AG09319 (cell line): ENCODE data around the gene HRG.
"Not testable (repeated sequence)": the region's sequence is repeated elsewhere in the genome, so short reads cannot be mapped to it uniquely, and the experiment has no call there.

Source experiments
- DNase-seq: peaks from one replicate; pipeline ENCODE4 v3.0.0-alpha.2; 2010; ENCODE audit warnings: low read depth; ENCODE audit errors: extremely low read depth
- TF ChIP-seq, protein P1 (sequence below): IDR thresholded peaks from 2 replicates; pipeline ENCODE4 v1.5.1; 2011; ENCODE audit warnings: low read depth, mild to moderate bottlenecking, inconsistent platforms, low read length, moderate library complexity

The HRG gene

DNA sequence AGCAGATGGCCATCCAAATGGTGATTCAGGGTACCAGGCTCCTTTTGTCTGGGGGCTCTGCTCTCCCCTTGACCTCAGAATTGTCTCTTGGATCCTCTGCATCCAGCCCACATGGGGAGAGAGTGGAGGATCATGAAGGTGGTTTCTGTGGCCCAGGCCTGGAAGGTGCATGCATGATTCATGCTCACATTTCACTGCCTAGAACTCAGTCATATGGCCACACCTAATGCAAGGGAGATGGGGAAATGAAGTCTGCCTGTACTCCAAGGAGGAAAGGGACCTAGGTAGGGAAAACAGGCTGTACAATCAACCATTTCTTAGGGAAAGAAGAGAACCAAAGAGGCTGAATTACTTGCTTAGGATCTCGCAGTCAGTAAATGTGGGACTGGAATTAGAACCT, 15.1 kb downstream of the HRG start:
- no peak for DNase-seq
- TF ChIP-seq, protein P1, sequence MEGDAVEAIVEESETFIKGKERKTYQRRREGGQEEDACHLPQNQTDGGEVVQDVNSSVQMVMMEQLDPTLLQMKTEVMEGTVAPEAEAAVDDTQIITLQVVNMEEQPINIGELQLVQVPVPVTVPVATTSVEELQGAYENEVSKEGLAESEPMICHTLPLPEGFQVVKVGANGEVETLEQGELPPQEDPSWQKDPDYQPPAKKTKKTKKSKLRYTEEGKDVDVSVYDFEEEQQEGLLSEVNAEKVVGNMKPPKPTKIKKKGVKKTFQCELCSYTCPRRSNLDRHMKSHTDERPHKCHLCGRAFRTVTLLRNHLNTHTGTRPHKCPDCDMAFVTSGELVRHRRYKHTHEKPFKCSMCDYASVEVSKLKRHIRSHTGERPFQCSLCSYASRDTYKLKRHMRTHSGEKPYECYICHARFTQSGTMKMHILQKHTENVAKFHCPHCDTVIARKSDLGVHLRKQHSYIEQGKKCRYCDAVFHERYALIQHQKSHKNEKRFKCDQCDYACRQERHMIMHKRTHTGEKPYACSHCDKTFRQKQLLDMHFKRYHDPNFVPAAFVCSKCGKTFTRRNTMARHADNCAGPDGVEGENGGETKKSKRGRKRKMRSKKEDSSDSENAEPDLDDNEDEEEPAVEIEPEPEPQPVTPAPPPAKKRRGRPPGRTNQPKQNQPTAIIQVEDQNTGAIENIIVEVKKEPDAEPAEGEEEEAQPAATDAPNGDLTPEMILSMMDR: no peak

DNA sequence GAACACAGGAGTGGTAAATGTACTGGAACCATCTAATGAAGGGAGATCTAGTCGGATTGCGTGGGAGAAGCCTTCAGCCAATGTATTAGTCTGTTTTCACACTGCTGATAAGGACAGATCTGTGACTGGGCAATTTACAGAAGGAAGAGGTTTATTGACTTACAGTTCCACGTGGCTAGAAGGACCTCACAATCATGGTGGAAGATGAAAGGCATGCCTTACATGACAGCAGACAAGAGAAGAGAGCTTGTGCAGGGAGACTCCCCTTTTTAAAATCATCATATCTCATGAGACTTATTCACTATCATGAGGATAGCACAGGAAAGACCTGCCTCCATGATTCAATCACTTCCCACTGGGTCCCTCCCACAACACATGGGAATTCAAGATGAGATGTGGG, 17.0 kb downstream of the HRG start:
- TF ChIP-seq, protein P1: no peak
- no peak for DNase-seq

DNA sequence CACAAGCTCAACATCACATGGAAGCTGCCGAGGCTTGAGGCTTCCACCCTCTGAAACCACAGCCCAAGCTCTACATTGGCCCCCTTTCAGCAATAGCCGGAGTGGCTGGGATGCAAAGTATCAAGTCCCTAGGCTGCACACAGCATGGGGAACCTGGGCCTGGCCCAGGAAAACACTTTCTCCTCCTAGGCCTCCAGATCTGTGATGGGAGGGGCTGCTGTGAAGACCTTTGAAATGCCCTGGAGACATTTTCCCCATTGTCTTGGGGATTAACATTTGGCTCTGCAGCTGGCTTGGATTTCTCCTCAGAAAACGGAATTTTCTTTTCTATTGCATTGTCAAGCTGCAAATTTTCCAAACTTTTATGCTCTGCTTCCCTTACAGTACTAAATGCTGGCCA, 18.2 kb downstream of the HRG start:
- DNase-seq: no peak
- TF ChIP-seq, protein P1: no peak

DNA sequence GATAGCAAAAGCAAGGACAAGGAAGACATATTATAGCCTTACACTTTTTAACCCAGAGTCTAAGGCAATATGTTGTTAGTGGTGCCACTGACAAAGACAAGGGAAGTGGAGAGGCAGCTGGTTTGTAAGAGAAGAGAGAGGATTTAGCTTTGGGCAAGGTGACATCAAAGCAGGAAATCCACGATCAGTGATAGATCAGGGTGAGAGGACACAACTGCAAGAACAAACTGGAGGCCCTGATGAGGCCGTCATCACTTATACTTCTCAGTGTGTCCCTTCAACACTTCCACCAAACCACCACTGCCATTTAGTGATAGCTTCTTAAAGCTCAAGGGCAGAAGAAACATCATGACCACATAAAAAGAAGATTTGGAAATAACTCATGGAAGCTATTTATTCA, 20.7 kb downstream of the HRG start:
- DNase-seq: not testable (repeated sequence)

DNA sequence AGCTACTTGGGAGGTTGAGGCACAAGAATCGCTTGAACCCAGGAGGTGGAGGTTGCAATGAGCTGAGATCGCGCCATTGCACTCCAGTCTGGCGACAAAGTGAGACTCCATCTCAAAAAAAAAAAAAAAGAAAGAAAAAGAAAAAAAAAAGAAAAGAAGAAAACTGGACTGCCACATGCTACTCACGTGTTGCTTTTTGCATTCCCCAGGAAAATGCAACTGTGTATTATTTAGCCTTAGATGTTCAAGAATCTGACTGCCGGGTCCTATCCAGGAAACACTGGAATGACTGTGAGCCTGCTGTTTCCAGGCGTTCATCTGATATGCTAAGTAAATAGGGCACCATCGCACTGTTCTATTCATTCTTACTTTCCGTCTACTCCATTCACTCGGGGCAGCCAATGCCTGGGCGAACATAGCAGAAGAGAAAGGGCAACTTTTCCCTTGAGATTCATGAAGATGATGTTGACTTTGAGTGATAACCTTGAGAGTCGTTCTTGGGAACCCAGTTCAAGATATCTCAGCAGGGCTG, 21.4 kb downstream of the HRG start:
- TF ChIP-seq, protein P1: no peak
- DNase-seq: no peak

DNA sequence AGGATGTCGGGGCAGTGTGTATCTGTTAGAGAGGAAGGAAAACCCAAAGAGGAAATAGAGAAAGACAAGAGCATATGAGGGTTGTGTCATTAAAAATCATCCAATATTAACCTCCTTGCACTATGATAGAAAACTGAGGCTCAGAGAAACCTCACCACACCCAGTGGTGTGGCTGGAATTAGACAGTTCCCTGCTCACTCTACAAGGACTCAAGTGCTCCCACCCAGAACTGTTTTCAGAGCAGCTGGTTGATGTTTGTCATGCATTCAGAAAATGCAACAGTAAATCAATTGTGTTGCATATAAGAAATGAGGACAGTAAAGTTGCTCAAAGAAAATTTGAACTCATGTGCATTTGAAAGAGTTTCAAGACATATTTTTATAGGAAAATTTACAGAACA, 24.5 kb downstream of the HRG start:
- not testable (repeated sequence) for DNase-seq

DNA sequence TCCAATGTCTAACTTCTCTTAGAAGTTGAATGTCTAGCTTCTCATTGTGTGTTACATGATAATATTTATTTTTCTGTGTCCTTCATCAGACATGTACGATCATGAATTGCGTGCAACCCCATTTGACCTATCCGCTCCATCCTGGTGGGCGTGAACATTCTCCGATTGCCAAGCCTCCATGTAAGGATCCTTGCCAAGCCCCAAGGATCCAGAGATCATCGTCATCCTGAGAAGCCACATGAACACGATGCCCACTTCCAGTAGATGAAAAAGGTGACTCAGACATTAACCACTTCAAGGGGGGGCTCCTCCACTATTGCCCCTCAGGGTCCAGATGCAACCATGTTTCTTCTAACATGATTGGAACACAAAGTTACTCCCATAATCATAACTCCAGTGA, 25.9 kb downstream of the HRG start:
- DNase-seq: no peak
- TF ChIP-seq, protein P1: no peak

DNA sequence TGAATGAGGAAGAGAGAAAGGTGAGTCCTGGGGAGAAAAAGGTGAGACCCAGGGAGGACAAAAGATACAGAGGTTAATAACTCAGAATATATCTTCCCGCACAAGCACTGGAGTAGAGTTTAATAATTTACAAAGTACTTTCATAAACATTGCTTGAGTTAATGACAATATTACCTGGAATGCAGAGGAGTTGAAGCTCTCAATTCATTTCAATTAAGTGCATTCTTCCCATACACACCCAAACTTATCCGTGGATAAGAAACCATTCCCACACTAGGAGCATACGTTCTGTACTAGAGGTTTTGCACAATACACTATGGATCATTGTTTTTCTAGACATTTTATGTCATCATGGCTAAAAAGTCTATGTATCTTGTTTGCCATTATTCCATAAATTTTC, 28.0 kb downstream of the HRG start:
- TF ChIP-seq, protein P1: no peak
- no peak for DNase-seq
